Fibroblast of skin of scalp (primary cell): ENCODE measurements around the gene ITPR2.

Experiments used
- DNase-seq: peaks from one replicate; pipeline ENCODE4 v3.0.0-alpha.2; 2013

The ITPR2 gene

GRCh38 chr12:26510354-26510674 is 322.7 kb downstream of the ITPR2 start:
- DNase-seq, result no peak

DNA sequence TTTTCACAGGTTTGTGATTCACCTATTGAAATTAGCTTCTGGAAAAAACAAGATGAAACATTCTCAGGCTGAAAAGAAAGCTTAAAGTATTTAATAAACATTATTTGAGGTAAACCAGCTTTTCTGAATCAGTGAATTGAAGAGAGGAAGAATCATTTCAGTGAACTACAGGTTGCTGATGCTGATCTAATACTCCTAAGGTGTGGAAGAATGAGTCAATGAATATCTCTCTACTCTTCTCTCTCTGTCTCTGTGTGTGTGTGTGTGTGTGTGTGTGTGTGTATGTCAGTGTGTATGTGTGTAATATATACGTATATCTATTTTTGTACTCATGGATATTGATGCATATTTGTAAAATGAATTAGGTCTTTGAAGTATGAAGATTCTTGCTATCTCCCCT is 325.4 kb downstream of the ITPR2 start:
- no peak for DNase-seq

DNA sequence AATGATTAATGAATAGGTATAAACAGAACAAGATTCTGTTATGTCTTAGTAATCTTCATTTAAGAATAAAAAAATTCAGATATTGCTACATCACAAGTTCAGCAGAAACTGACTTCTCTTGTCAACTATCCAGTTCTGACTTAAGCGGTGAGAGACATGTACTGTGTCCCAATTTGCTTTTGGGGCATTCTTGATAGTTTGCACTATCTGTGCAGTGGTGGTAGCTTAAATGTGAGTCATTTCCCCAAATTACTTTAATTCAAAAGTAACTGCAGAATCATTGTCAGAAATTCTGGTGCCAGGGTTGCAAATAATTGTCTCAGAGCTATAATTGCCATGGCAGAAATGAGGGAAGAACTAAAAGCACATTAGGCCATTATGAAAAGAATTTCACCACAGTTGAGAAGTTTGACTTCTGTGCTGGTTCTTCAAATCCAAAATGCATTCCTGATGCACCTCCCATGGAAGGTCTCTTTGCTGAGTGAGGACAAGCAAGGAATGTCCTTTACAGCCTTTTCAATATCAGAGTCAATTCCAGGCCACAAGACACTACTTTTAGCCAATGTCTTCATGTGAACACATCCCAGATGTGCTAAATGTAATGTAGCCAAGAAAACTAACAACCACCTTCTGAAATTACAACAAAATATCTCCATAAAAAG is 332.9 kb downstream of the ITPR2 start:
- DNase-seq, result no peak

DNA sequence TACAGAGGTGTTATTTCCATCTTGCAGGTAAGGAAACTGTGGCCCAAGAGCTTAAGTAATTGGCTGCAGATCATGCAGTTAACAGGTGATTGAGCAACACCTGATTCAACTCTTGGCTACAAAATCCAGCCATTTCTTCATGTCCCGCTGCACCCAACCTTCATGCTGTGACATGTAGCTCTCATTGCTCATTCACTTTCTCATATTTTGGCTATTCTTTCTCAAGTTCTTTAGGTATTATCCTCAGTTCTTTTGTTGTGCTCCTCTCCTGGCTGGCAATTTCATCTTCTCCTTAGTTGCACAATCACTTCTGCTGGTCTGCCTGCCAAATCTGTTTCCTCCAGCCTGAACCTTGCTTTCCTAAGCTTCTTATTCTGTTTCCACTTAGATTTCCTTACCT is 336.8 kb downstream of the ITPR2 start:
- no peak for DNase-seq

GRCh38 chr12:26493656-26494055 is 339.3 kb downstream of the ITPR2 start:
- DNase-seq, result no peak

DNA sequence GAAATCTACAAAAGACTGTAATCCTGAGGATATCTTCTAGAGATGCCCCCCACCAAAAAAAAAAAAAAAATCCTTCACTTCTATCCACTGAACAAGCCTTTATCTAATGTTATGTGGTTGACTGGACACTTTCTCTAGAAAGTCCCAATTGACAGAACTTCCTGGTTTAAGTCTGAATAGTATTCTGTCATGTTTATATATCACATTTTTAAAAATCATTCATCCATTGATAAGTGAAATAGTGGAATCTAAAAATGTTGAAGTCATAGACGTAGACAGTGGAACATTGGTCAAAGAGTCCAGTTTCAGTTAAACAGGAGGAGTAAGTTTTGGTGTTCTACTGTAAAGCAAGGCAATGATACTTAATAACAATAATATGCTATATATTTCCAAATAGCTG is 340.6 kb downstream of the ITPR2 start:
- DNase-seq, result no peak

DNA sequence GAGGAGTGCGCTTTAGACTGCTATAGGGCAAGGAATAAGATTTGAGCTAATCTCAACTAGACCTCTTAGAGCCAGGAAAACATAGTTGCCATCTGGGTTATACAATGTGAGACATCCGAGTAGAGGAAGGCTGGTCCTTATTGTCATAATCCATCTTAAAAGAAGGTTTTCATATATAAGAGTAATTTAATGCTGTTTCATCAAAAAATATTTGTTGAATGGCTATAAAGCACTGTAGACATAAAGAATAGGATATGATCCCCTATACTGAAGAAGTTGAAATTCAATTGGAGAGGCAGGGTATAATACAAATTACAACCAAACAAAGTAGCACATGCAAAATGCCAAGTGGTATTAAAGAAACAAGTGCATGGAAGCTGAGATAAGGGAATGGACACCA is 343.1 kb downstream of the ITPR2 start:
- no peak for DNase-seq

DNA sequence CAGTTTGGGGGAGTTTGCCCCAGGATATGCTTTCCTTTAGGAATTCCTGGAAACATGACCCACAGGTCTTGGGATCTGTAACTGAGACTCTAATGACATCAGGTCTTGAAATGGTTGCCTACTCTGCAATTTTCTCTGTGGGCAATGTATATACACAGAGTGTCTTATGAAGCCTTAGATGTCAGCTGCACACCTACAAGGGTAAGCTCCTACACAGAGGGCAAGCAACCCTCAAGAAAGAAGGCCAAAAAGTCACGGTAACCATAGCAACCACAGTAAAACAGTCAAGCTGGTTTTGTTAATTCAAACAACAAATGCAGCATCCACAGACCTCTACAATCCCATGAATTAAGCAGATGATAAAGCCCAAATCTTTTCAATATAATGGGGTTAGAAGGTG is 344.6 kb downstream of the ITPR2 start:
- no peak for DNase-seq

DNA sequence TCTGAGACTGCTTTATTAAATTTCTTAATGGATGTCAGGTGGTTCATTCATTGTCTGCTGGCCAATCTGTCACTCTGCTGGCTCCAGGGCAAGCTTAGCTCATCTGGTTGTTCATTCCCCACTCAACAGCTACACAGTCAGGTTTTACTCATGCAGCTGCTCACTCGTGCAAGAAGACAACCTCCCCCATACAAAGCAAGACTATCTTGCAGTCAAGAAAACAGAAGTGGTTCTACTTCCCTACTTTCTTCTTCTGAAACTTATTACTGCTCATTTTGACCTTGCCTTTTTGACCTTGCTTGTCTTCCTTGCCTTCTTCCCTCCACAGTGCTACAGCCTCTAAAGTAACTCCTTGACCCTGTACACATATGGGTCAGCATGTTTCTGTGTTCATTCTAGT is 359.7 kb downstream of the ITPR2 start:
- no peak for DNase-seq

DNA sequence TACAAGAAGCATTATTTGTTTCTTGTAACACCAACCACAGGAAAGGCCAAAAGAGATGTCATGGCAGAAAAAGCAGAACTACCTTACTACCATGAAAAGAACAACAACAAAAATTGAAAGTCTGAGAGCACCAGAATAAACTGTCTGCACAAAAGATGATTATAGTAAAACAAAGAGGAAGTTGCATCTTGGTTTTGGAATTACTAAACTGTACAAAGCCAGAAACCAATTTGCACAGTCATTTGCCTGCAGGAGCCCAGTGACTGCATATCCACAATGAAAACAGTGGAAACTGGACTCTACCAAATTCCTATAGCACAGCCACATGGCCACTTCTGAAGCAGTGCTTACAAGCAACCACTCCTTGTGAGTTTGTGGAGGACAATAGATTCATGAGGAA is 361.4 kb downstream of the ITPR2 start:
- DNase-seq, result peak; percentile 22

- no peak for DNase-seq
Measured at GRCh38 chr12:26469421-26470180, 363.4 kb downstream of the ITPR2 start.

DNA sequence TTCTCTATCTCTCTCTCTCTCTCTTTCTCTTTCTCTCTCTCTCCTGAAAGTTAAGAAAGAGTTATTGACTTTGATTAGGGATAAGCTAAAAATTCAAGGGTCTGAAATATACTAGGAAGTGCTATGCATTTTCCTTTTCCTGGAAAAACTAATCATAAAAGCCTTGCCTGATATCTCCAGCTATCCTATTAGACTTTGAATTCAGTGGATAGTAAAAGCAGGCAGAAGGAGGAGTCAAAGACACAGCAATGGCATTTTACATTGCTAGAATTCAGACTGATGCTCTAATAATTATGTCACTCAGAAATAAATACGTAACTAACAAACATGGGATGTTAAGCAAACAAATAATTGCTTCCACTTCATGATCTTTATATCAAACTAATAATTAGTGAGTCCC is 365.6 kb downstream of the ITPR2 start:
- no peak for DNase-seq

DNA sequence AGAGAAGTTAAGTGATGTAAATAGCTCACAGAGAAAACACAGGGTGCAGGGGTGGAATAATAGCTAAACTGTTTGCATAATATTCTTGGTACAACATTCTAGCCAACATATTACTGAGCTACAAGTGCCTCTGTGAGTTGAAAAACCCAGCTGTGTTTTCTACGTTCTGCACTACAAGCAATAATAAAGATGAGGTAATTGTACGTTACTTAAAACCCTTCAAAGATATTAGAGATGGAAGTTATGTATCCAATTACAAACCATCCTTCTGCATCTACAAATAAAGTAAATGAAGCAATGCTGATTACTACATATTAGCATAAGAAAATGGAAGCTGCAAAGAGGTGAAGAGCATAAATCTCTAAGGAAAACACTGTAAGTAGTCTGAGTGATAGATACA is 366.3 kb downstream of the ITPR2 start:
- no peak for DNase-seq

DNA sequence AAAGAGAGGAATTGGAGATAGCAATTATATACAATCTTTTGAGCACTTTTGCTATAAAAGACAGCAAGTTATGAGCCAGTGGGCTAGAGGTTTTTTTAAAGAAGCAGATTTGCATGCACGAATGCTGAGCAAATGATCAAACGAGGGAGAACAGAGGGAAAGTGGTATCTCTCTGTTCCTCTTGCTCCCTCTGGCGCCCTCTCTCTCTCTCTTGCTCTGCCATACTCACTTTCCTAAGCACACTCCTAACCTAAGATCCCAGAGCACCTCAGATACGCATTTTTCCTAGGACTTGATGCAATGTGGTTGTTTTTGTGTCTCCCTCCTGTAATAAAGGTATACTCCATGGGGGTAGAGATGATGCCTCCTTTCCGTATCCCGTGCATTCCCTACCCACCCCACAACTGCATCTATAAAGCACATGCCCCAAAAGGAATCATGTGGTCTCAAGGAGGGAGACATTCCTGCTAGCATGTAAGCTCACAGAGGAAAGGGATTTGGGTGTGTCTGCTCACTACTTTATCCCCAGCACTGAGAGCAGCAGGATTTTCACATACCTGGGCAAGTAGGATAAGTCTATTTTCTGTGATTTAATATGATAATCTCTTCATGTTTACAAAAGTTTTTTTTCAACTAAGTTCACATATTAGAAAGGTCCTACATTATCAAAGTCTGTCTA is 367.4 kb downstream of the ITPR2 start:
- DNase-seq, result peak; percentile 9

DNA sequence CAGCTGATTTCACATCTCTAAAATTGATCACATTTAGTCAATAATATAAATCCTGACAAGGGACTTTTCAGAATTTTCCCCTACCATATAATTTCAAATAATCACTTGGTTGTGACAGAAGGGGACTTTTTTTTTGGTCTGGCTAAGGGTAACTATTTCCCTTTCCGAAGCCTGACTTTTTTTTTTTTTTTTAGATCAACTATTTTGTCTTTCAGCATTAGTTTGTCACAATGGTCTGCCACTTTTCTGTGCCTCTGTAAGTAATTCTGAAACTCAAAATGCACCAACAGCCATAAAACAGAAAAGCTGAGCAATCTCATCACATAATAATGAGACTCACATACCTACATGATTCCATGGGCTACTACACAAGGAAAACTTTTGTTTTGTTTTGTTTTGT is 371.2 kb downstream of the ITPR2 start:
- DNase-seq, result no peak

DNA sequence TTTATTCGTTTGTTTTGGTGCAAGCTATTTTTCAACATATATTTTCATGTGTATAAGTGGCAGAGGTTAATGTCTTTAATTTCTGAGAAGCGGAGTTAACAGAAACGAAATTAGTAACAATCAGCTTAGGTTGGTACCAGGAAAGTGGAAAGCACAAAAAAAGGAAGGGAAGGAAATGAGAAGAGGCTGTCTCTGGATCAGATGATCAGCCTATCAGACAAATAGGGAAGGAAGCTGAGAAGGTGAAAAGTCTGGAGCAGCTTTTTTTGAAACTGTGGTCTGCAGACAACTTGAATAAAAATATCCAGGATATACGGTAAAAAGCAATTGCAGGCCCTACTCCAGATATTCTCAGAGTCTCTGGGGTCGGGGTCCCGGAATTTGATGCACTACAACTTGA is 372.6 kb downstream of the ITPR2 start:
- DNase-seq, result no peak

- no peak for DNase-seq
Measured at GRCh38 chr12:26455936-26456574, 376.9 kb downstream of the ITPR2 start.

GRCh38 chr12:26453246-26453645 is 379.7 kb downstream of the ITPR2 start:
- DNase-seq, result no peak

DNA sequence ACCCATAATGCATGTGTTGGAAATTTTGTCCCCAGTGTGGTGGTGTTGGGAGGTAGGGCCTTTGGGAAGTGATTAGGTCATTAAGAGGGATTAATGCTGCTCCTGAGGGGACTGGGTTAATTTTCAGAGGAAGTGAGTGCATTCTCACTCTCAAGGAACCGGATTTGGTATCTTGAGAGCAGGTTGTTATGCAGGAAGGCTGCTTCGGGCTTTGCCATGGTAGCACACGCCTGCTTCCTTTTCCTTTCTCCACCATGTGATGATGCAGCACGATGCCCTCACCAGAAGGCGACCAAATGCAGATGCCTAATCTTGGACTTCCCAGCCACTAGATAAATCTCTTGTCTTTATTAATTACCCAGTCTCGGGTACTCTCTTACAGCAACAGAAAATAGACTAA is 380.5 kb downstream of the ITPR2 start:
- no peak for DNase-seq

DNA sequence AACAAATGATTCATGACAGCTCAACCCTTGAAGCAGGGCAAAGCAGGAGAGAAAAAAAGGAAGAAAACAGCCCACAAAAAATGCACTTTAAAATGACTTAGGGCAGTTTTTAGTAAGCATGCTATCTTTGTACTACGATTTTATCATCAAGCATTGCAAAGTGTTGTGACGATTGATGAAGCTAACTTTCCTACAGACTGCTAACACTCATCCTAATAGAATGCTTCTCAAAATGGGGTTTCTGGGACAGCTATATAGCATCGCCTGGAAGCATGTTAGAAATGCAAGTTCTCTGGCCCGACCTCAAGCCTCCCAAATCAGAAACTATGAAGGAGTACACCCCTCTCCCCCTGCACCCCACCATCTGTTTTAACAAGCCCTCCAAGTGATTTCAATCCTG is 381.2 kb downstream of the ITPR2 start:
- DNase-seq, result no peak

DNA sequence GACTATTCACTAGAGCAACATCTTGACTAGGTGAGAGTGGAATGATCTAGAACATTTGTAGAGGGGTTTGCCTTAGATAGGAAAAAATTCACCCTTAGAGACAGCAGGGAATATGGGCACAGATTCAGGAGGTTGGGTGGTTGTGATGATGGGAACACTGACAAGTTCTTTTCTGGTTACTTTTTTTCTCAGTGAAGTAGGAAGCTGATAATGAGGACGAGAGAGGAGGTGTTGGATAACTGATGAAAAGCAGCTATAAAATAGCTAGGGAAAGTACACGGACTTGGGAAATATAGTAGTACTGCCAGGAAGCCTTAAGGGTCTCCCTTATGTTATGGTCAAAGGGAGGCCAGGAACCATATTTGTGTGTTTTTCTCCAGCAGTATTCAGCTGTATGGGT is 387.1 kb downstream of the ITPR2 start:
- DNase-seq, result no peak

DNA sequence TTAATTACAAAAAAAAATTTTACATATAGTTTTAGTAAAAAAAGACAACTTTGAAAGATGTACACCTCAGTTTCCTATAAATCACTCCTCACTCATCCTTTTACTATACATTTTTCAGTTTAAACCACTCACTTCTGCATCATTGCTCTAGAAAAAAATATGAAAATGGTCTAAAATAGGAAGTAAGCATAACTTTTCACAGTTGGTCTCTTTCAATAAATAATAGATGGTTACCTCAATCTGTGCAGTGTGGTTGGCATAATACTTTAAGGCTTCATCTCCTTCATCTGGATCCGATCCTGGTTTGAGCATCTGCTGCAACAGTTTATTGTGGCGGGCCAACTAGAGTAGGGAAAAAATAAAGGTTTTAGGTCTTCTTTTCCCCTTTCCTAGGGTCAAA is 389.7 kb downstream of the ITPR2 start:
- no peak for DNase-seq

DNA sequence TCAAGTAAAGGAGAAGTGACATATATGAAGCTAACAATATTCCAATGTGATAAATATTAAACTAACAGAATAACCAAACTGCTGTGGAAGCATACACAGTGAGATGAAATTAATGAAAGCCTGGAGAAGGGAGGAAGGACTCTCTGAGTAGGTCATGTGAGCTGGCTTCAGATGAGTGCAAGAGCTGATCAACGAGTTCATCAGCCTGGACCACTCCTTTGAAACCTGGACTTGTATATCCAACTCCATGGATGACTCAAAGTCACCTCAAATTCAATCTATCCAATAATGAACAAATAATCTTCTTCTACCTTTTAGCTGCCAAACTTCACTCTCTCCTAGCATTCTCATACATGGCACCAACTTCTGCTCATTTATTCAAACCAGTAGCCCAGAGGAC is 391.6 kb downstream of the ITPR2 start:
- DNase-seq, result no peak

GRCh38 chr12:26435069-26435404 is 398.0 kb downstream of the ITPR2 start:
- no peak for DNase-seq
